GM12878 (cell line): ENCODE data around the gene TARS3. TPM values are rescaled to one million over a fixed set of nuclear protein-coding genes. Genes with fewer than 3 reads are reported as not detected.

ENCODE experiments used
- ATAC-seq: fragments of 200-7000 bp; cut with Tn5 transposase; 3 replicates; pipeline ENCODE4 v1.9.1; 2020; ENCODE audit warnings: mild to moderate bottlenecking, moderate library complexity
- BruUV-seq: library from RNA; stranded (reverse); fragments of 400-500 nt; replicated peaks from 2 replicates; lab custom pipeline; 2021; lab: Mats Ljungman, UMichigan
- CTCF ChIA-PET: fragments of 300-600 bp; sonication (Branson Sonifier 250); formaldehyde crosslinking; extraction: SDS; loops from one replicate; lab custom pipeline; 2021; ENCODE audit warnings: inconsistent platforms; lab: Yijun Ruan, JAX
- POLR2A ChIA-PET: fragments of 350-600 bp; formaldehyde crosslinking; extraction: SDS; loops from one replicate; lab custom pipeline; 2021; ENCODE audit warnings: inconsistent platforms; lab: Charles Lee
- RAD21 ChIA-PET: fragments of 300-600 bp; sonication (Branson Sonifier 250); formaldehyde crosslinking; loops from one replicate; lab custom pipeline; 2023; ENCODE audit warnings: antibody characterized with exemption; ENCODE audit not compliant: unreplicated experiment; lab: Charles Lee
- SMC1A ChIA-PET: fragments of 300-600 bp; sonication (Branson Sonifier 250); formaldehyde crosslinking; loops from one replicate; lab custom pipeline; 2023; ENCODE audit not compliant: unreplicated experiment, uncharacterized antibody; lab: Charles Lee
- DNase-seq: peaks from one replicate; pipeline ENCODE4 v3.0.0-alpha.2; 2011; ENCODE audit warnings: low read depth, low spot score
- FAIRE-seq: peaks from 3 replicates; lab custom pipeline; 2011; peaks lifted over from hg19 to GRCh38; lab: Jason Lieb, UNC
- H2AFZ ChIP-seq: 2 replicates; pipeline ENCODE4 v1.6.0; 2011; ENCODE audit warnings: low read depth, low read length, control low read depth; ENCODE audit not compliant: control insufficient read depth
- H3K27ac ChIP-seq: 2 replicates; pipeline ENCODE4 v1.5.1; 2011; ENCODE audit warnings: control low read depth; ENCODE audit not compliant: control insufficient read depth, insufficient read depth
- H3K27me3 ChIP-seq, 2 experiments: replicated peaks in 1 of 2; 2 replicates each; pipeline versions ENCODE4 v1.6.0 to v1.6.1; 2011; ENCODE audit warnings: low read length in 1 of 2; ENCODE audit not compliant: control insufficient read depth in 2 of 2, insufficient read depth in 2 of 2
- H3K36me3 ChIP-seq, 2 experiments: 2 replicates each; pipeline ENCODE4 v1.5.1; 2011; ENCODE audit warnings: low read length in 1 of 2; ENCODE audit not compliant: control insufficient read depth in 2 of 2, insufficient read depth in 2 of 2
- H3K4me1 ChIP-seq: 2 replicates; pipeline ENCODE4 v1.6.1; 2011; ENCODE audit warnings: mild to moderate bottlenecking, low read length, moderate library complexity, mixed read lengths; ENCODE audit not compliant: control insufficient read depth, insufficient read depth
- H3K4me2 ChIP-seq: 2 replicates; pipeline ENCODE4 v1.6.0; 2011; ENCODE audit warnings: control low read depth; ENCODE audit not compliant: control insufficient read depth, insufficient read depth
- H3K4me3 ChIP-seq: fragments of 200-600 bp; sonication (generic); 2 replicates; pipeline ENCODE4 v1.5.1; 2016
- H3K79me2 ChIP-seq: 2 replicates; pipeline ENCODE4 v1.6.0; 2011; ENCODE audit warnings: low read length; ENCODE audit not compliant: control insufficient read depth, insufficient read depth
- H3K9ac ChIP-seq: 2 replicates; pipeline ENCODE4 v1.8.0; 2011; ENCODE audit warnings: low read length, control low read depth, mixed read lengths; ENCODE audit not compliant: control insufficient read depth, insufficient read depth
- H3K9me3 ChIP-seq: replicated peaks from 3 replicates; pipeline ENCODE4 v1.5.1; 2011; ENCODE audit warnings: mild to moderate bottlenecking, low read length; ENCODE audit not compliant: control insufficient read depth, insufficient read depth
- H4K20me1 ChIP-seq: 2 replicates; pipeline ENCODE4 v1.6.0; 2011; ENCODE audit not compliant: control insufficient read depth, insufficient read depth
- CREB1 ChIP-seq: IDR thresholded peaks from 2 replicates; pipeline ENCODE4 v1.6.1; 2012; ENCODE audit warnings: low read depth, mild to moderate bottlenecking, inconsistent platforms
- DPF2 ChIP-seq: fragments of 450-650 bp; IDR thresholded peaks from 2 replicates; pipeline ENCODE4 v1.6.1; 2017; ENCODE audit warnings: mild to moderate bottlenecking
- FOXK2 ChIP-seq: fragments of 450-650 bp; IDR thresholded peaks from 2 replicates; pipeline ENCODE4 v1.6.1; 2017; ENCODE audit warnings: mild to moderate bottlenecking, moderate library complexity
- HDAC2 ChIP-seq: fragments of 200-600 bp; sonication (generic); IDR thresholded peaks from 2 replicates; pipeline ENCODE4 v1.6.1; 2017
- IKZF2 ChIP-seq, 2 experiments: fragments of 450-650 bp; IDR thresholded peaks; 2 replicates each; pipeline ENCODE4 v1.6.1; 2017; ENCODE audit warnings: mild to moderate bottlenecking in 2 of 2, moderate library complexity in 2 of 2
- NBN ChIP-seq: fragments of 450-650 bp; IDR thresholded peaks from 2 replicates; pipeline ENCODE4 v1.6.1; 2016
- NR2C1 ChIP-seq: fragments of 450-650 bp; IDR thresholded peaks from 2 replicates; pipeline ENCODE4 v1.6.1; 2017; ENCODE audit warnings: antibody characterized with exemption, mild to moderate bottlenecking, moderate library complexity
- NR2C2 ChIP-seq: IDR thresholded peaks from 2 replicates; pipeline ENCODE4 v1.6.1; 2011; ENCODE audit warnings: borderline replicate concordance, low read depth; ENCODE audit not compliant: control insufficient read depth, insufficient read length
- PAX8 ChIP-seq: fragments of 450-650 bp; IDR thresholded peaks from 2 replicates; pipeline ENCODE4 v1.6.1; 2017; ENCODE audit warnings: mild to moderate bottlenecking, moderate library complexity
- PML ChIP-seq: IDR thresholded peaks from 2 replicates; pipeline ENCODE4 v1.6.1; 2012; ENCODE audit warnings: low read length, inconsistent platforms
- POLR2AphosphoS2 ChIP-seq: IDR thresholded peaks from 2 replicates; pipeline ENCODE4 v1.6.1; 2011; ENCODE audit warnings: low read depth, mild to moderate bottlenecking, low read length, improper control_type of control experiment, moderate library complexity
- SIN3A ChIP-seq: IDR thresholded peaks from 2 replicates; pipeline ENCODE4 v1.6.1; 2012; ENCODE audit warnings: low read depth, low read length, improper control_type of control experiment
- TCF7 ChIP-seq: IDR thresholded peaks from 2 replicates; pipeline ENCODE4 v1.6.1; 2014; ENCODE audit warnings: antibody characterized with exemption, borderline replicate concordance
- YBX1 ChIP-seq: fragments of 450-650 bp; IDR thresholded peaks from 2 replicates; pipeline ENCODE4 v1.6.1; 2016; ENCODE audit warnings: antibody characterized with exemption
- WGBS: methylation state at CpG from one replicate; pipeline ENCODE4 v1.1.6; 2016; ENCODE audit warnings: low lambda C conversion rate; ENCODE audit not compliant: insufficient replicate concordance, insufficient coverage; ENCODE audit errors: missing lambda C conversion rate; 5-methylcytosine and 5-hydroxymethylcytosine counted together
- in situ Hi-C: fragments of 300-500 bp; cut with MboI; formaldehyde crosslinking; loops from 9 replicates; pipeline ENCODE4 v1.14.3; 2018; ENCODE audit warnings: mixed read lengths
- intact Hi-C: fragments of 100-400 bp; cut with micrococcal nuclease; formaldehyde crosslinking; loops from one replicate; pipeline ENCODE4 v1.14.2; 2022; ENCODE audit not compliant: unreplicated experiment
- polyA plus RNA-seq, 11 experiments: library from polyadenylated mRNA; depleted of rRNA in 4 of 11; unstranded in 6 of 11; stranded (reverse) in 5 of 11; fragments of >200 nt; fragmentation: Nextera tagmentation in 4 of 11; fragmentation: Illumina TruSeq in 1 of 11; extraction: Ambion mirVana in 4 of 11; extraction: Trizol in 1 of 11; gene quantifications; 1 replicate in 1 of 11; 2 replicates in 10 of 11; pipeline versions ENCODE4 v1.2.1 to v1.2.3, GENCODE V29; 2011 to 2016; ENCODE audit warnings: inconsistent platforms in 2 of 11, missing spikeins in 2 of 11, low read depth in 1 of 11
- total RNA-seq, 4 experiments: library from RNA; depleted of rRNA in 3 of 4; stranded (reverse); fragments of >200 nt in 3 of 4; fragmentation: Illumina TruSeq in 1 of 4; extraction: Trizol in 1 of 4; gene quantifications; 2 replicates each; pipeline versions ENCODE4 v1.2.1 to v1.2.3, GENCODE V29; 2013 to 2021
- TF ChIP-seq, protein P1 (sequence below): fragments of 450-650 bp; IDR thresholded peaks from 2 replicates; pipeline ENCODE4 v1.6.1; 2017; ENCODE audit warnings: borderline replicate concordance
- TF ChIP-seq, protein P2 (sequence below), 3 experiments: IDR thresholded peaks in 2 of 3; conservative IDR thresholded peaks in 1 of 3; 2 replicates each; pipeline ENCODE4 v1.5.1; 2011; ENCODE audit warnings: low read depth in 3 of 3, low read length in 3 of 3, mild to moderate bottlenecking in 3 of 3, control low read depth in 2 of 3, moderate library complexity in 2 of 3, inconsistent platforms in 1 of 3, mixed read lengths in 1 of 3; ENCODE audit not compliant: control insufficient read depth in 2 of 3, insufficient read depth in 1 of 3; ENCODE audit errors: extremely low read depth in 1 of 3
- TF ChIP-seq, protein P3 (sequence below): fragments of 450-650 bp; IDR thresholded peaks from 2 replicates; pipeline ENCODE4 v1.6.1; 2014; ENCODE audit warnings: mild to moderate bottlenecking
- TF ChIP-seq, protein P4 (sequence below): fragments of 450-650 bp; IDR thresholded peaks from 2 replicates; pipeline ENCODE4 v1.6.1; 2017; ENCODE audit warnings: mild to moderate bottlenecking, moderate library complexity

Gene TARS3
- total and polyA plus RNA-seq, 10 of the 15 experiments (the other 5 are each of a cell fraction or from before 2014, with no cell fraction given) = 1.4 to 7.8 (median 5.3) TPM

DNA sequence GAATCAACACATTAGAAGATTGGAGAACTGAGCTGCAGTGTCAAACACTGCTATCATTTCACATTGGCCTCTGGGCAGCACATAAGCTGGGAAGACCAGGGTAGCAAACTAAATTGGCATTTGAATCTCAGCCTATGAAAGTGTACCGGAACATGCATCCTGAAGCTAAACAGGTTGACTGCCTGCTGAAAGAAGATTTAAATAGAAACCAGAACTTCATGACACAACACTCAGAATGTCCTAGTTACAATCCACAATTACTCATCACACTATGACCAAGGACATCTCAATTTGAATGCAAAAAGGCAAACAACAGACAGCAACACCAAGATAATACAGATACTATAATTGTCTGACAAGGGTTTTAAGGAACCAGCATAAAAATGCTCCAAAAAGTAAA, 98.3 kb downstream of the TARS3 start:
- no TSS peak for BruUV-seq
- peaks cover under 1% of the 10 kb centered on the region for H3K4me1 ChIP-seq
- intact Hi-C loops = no loop called here
- POLR2A ChIA-PET = no interaction called here
- H3K79me2 ChIP-seq = no peaks in the 10 kb centered on the region
- FAIRE-seq (no peak), DNase-seq (no peak), ATAC-seq (no peak)
- H3K4me3 ChIP-seq = no peak overlapping the region
- no peak overlapping the region for H2AFZ ChIP-seq
- no peak overlapping the region for H3K27ac ChIP-seq
- CTCF ChIA-PET = no interaction called here
- peaks cover 12% of the 10 kb centered on the region for H3K9me3 ChIP-seq
- H3K27me3 ChIP-seq = no peaks in the 10 kb centered on the region
- in situ Hi-C loops = no loop called here
- H3K4me2 ChIP-seq = no peak overlapping the region
- H3K36me3 ChIP-seq = no peaks in the 10 kb centered on the region; a peak in 1 of 4 replicates
- SMC1A ChIA-PET = no interaction called here
- no peaks in the 10 kb centered on the region for H4K20me1 ChIP-seq
- RAD21 ChIA-PET = no interaction called here
- WGBS = 8% methylated on average over 1 of the region's 1 CpG
- no peak overlapping the region for H3K9ac ChIP-seq
- no peak for TF ChIP-seq NBN
- no peak for TF ChIP-seq NR2C2
- no peak for TF ChIP-seq YBX1
- no peak for TF ChIP-seq POLR2AphosphoS2
- no peak for TF ChIP-seq NR2C1
- no peak for TF ChIP-seq TCF7
- no peak for TF ChIP-seq SIN3A
- no peak for TF ChIP-seq IKZF2 (IDR thresholded peaks at IDR 0.05)
- TF ChIP-seq, protein P1, sequence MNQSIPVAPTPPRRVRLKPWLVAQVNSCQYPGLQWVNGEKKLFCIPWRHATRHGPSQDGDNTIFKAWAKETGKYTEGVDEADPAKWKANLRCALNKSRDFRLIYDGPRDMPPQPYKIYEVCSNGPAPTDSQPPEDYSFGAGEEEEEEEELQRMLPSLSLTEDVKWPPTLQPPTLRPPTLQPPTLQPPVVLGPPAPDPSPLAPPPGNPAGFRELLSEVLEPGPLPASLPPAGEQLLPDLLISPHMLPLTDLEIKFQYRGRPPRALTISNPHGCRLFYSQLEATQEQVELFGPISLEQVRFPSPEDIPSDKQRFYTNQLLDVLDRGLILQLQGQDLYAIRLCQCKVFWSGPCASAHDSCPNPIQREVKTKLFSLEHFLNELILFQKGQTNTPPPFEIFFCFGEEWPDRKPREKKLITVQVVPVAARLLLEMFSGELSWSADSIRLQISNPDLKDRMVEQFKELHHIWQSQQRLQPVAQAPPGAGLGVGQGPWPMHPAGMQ = no peak
- TF ChIP-seq, protein P2, sequence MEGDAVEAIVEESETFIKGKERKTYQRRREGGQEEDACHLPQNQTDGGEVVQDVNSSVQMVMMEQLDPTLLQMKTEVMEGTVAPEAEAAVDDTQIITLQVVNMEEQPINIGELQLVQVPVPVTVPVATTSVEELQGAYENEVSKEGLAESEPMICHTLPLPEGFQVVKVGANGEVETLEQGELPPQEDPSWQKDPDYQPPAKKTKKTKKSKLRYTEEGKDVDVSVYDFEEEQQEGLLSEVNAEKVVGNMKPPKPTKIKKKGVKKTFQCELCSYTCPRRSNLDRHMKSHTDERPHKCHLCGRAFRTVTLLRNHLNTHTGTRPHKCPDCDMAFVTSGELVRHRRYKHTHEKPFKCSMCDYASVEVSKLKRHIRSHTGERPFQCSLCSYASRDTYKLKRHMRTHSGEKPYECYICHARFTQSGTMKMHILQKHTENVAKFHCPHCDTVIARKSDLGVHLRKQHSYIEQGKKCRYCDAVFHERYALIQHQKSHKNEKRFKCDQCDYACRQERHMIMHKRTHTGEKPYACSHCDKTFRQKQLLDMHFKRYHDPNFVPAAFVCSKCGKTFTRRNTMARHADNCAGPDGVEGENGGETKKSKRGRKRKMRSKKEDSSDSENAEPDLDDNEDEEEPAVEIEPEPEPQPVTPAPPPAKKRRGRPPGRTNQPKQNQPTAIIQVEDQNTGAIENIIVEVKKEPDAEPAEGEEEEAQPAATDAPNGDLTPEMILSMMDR (IDR thresholded peaks at IDR 0.05 in 2 of 3, conservative IDR thresholded peaks at IDR 0.05 in 1 of 3; ENCODE audit: control insufficient read depth in 2 of 3, extremely low read depth in 1 of 3, insufficient read depth in 1 of 3, low read depth in 3 of 3, low read length in 3 of 3) = no peak
- no peak for TF ChIP-seq PAX8
- TF ChIP-seq, protein P3, sequence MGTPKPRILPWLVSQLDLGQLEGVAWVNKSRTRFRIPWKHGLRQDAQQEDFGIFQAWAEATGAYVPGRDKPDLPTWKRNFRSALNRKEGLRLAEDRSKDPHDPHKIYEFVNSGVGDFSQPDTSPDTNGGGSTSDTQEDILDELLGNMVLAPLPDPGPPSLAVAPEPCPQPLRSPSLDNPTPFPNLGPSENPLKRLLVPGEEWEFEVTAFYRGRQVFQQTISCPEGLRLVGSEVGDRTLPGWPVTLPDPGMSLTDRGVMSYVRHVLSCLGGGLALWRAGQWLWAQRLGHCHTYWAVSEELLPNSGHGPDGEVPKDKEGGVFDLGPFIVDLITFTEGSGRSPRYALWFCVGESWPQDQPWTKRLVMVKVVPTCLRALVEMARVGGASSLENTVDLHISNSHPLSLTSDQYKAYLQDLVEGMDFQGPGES = no peak
- no peak for TF ChIP-seq PML
- no peak for TF ChIP-seq CREB1
- TF ChIP-seq, protein P4, sequence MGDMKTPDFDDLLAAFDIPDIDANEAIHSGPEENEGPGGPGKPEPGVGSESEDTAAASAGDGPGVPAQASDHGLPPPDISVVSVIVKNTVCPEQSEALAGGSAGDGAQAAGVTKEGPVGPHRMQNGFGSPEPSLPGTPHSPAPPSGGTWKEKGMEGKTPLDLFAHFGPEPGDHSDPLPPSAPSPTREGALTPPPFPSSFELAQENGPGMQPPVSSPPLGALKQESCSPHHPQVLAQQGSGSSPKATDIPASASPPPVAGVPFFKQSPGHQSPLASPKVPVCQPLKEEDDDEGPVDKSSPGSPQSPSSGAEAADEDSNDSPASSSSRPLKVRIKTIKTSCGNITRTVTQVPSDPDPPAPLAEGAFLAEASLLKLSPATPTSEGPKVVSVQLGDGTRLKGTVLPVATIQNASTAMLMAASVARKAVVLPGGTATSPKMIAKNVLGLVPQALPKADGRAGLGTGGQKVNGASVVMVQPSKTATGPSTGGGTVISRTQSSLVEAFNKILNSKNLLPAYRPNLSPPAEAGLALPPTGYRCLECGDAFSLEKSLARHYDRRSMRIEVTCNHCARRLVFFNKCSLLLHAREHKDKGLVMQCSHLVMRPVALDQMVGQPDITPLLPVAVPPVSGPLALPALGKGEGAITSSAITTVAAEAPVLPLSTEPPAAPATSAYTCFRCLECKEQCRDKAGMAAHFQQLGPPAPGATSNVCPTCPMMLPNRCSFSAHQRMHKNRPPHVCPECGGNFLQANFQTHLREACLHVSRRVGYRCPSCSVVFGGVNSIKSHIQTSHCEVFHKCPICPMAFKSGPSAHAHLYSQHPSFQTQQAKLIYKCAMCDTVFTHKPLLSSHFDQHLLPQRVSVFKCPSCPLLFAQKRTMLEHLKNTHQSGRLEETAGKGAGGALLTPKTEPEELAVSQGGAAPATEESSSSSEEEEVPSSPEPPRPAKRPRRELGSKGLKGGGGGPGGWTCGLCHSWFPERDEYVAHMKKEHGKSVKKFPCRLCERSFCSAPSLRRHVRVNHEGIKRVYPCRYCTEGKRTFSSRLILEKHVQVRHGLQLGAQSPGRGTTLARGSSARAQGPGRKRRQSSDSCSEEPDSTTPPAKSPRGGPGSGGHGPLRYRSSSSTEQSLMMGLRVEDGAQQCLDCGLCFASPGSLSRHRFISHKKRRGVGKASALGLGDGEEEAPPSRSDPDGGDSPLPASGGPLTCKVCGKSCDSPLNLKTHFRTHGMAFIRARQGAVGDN = no peak
- no peak for TF ChIP-seq DPF2
- TF ChIP-seq FOXK2 = no peak
- no peak for TF ChIP-seq HDAC2
